Superior temporal gyrus (tissue), 1 donor: Measurements from ENCODE around the gene RAB3B.
"Not testable (repeated sequence)": the region's sequence is repeated elsewhere in the genome, so short reads cannot be mapped to it uniquely, and the experiment has no call there.

Experiments used
- DNase-seq: peaks from one replicate; pipeline ENCODE4 v3.0.0-alpha.2; 2016; ENCODE audit errors: extremely low spot score

RAB3B gene

DNA sequence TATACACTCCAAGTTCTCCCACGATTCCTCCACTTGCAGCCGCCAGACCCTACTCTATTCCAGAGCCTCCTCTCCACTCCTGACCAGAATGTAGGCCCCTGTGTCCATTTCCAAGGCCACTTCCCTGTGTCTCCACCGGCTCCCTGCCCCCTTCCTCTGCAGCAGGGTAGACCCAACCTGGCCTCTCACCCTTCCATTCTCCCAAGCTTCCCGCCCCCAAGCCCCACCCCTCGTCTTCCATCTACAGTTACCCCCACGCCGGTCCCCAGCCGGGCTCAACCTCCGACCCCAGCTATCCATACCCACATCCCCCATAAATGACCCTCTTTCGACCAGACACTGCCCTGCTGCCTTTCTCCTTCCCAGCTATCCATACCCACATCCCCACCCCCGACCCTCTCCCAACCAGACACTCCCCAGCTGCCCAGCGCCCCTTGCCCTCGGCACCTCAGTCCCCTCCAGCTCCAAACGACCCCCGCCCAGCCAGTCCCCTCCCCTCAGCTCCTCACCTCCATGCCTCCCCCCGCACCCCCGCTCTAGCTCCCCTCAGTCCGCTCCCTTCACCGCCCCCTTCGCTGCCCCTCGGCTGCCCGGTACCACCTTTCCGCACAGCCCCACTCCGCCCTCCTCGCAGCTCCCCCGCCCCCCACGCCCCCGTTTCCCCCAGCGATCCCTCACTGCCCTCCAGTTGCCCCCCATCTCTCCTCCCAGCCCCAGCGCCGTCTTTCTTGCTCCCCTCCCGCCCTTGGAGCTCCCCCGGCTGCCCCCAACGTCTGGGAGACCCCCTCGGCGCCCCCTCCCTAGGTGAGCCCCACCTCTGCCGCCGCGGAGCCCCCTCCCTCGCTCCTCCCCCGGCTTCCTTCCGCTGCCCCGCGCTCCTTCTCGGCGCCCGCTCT, 670 bp downstream of the RAB3B start:
- no peak for DNase-seq

DNA sequence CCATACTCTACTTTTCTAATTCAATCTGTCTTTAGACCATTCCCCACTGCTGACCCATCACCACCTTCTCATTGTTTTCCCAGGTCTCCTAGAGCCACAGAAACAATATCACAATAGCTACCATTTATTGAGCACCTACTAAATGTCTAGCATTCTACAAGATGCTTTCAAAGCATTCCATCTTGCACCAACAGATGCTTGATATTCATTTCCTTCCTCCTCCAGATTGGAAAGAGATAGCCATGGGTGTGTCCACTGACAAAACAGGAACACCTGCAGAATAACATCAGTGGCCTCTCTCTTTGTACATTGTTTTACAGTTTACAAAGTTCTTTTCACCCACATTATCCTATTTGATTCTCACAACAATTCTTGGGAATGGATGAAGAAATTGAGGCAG, 2.2 kb downstream of the RAB3B start:
- DNase-seq = no peak

DNA sequence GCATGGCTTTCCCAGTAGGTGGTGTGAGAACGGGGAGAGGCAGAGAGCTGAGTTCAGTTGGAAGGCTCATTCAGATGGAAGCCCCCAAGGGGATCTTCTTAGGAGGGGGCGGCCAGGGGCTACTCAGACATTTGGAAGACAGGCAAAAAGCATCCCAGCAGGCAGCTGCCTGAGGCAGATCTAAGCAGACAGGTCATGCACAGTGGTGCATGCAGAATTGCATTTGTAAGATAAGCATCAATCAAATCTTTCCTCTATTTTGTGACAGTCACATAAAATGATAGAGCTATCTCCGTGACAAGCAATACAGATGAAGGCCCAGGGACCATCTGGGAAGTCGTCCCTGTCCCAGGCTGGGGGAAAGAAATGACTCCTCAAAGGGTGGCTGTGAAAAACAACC, 3.8 kb downstream of the RAB3B start:
- no peak for DNase-seq

DNA sequence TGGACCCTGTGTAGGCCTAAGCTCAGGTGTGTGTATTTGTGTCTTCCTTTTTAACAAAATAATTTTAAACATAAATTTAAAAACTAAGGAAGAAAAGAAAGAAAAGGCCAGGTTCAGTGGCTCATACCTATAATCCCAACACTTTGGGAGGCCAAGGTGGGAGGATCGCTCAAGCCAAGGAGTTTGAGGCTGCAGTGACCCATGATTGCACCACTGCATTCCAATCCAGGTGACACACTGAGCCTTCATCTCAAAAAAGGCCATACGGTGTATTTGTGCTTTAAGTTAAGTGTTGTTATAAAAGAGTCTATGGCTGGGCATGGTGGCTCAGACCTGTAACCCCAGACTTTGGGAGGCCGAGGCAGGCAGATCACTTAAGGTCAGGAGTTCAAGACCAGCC, 8.3 kb downstream of the RAB3B start:
- no peak for DNase-seq

DNA sequence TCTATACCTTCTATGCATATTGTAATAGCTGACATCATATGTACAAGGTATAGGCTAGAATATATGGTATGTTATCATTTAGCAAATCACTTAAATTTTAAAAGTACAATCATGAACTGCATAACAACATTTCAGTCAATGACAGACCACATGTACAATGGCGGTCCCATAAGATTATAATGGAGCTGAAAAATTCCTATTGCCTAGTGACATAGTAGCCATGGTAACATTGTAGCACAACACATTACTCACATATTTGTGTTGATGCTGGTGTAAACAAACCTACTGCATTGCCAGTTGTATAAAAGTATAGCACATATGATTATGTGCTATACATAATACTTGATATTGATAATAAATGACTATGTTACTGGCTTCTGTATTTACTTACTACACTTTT, 8.9 kb downstream of the RAB3B start:
- DNase-seq = no peak

DNA sequence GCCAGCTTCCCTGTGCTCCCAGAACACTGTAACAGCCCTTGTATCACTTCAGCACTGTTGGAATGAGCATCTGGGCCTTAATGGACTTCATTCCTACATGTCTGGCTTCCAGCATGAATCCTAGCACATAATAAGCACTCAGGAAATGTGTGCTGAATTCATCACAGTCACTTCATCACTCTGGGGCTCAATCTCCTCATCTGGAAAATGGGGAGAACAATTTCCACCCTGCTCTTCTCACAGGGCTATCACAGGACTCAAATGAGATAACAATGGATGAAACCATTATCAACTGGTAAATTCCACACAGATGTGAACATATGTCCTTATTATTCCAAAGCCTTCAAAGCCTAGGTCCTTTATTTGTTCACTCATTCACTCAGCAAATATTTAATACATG, 12.4 kb downstream of the RAB3B start:
- no peak for DNase-seq

DNA sequence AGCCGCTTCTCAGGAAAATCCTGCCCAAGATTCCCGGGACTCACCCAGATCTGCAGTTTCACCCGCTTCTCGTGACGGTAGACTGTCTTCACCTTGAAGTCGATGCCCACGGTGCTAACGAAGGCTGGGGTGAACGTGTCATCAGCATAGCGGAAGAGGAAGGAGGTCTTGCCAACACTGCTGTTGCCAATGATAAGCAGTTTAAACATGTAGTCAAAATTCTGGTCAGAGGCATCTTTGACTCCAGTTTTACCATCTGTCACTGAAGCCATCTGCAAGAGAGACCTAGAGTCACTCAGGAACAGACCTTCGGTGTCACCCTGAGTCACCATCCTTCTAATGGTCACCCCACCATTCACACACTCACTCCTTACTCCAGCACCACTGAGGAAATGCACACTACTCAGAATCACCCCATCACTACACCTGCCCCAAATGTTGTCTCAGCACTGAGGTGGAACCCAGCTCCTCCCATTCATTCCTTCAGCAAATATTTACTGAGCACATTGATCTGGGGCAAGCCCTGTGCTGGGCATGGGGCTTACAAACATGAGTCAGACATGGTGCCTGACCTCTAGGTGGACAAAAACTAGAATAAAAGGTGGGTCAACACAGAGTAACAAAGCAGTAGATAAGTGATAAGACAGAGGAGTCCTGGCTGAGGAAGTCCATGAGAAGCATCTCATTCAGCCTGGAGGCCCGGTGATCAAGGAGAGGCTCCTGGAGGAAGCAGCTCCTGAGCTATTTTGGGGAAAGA, 13.5 kb downstream of the RAB3B start:
- no peak for DNase-seq

DNA sequence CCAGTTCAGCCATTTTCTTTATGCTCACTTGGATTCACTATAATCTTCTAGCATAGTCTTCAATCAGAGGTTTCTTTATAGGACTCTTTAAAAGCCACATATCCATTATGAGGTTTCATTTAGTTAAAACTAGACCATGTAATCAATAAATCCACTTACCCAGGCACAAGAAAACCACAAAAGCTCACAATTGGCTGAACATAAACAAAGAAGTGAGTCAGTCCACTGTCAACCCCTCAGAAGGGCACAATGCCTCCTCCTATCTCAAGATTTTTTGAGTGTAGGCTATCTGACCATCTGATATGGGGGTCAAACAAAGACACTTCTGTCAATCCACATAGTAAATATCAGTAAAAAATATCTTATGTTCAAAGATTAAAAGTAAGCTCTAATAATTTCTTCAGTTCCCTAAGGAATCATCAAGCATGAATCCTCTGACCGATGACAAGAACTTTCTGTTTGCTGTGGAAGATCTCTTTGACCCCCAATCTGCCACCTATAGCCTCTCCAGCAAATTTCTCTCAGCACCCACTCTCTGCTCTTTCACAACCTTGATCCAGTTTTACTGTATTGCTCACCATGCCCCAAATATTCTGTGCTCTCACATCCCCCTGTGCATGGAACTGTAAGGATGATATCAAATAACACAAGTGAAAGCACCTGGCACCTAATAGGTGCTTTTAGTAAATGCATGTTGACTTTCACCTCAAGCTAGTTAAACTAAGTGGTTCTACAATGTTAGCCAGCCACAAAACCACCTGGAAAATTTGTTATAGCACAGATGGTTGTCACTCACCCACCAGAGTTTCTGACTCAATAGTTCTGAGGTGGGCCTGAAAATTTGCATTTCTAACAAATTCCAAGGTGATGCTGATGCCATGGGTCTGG, 16.7 kb downstream of the RAB3B start:
- no peak for DNase-seq

DNA sequence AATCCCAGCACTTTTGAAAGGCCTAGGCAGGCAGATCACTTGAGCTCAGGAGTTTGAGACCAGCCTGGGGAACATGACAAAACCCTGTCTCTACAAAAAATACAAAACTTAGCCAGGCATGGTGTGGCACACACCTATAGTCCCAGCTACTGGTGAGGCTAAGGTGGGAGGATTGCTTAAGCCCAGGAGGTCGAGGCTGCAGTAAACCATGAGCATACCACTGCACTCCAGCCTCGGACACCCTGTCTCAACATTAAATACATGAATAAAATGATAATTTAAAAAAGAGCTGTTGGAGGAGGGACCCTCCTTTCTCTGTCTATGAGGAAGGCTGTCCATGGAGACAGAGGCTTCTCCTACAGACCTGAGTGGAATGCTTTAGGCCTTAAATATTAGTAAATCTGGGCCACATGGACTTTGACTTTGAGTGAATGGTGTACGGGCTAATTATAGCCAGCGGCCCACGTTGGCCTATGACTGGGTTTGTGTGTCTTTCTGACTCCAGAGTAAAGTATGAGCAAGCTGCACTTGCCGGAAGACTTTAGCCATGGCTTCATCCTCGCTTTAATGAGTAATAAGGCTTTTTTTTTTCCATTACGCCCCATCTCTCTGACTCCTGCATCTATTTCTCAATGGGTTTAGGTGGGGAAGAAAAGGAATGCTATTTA, 21.3 kb downstream of the RAB3B start:
- no peak for DNase-seq

DNA sequence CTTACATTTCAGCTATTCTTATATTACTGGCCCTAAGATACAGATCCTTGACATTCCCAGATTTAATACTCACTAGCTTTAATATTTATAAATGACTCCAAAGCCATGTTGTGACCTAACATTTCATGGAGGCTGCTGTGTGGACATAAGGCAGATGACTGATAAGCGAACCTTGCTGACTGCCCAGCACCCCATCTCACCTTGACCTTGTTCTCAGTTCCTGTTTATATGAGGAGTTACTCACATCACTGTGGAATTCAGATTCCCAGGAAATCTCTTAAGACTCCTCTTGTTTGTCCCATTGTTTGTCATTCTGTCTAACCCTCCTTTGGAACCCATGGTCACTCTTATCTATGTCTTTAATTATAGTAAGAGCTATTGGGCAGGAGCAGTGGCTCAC, 21.9 kb downstream of the RAB3B start:
- no peak for DNase-seq

DNA sequence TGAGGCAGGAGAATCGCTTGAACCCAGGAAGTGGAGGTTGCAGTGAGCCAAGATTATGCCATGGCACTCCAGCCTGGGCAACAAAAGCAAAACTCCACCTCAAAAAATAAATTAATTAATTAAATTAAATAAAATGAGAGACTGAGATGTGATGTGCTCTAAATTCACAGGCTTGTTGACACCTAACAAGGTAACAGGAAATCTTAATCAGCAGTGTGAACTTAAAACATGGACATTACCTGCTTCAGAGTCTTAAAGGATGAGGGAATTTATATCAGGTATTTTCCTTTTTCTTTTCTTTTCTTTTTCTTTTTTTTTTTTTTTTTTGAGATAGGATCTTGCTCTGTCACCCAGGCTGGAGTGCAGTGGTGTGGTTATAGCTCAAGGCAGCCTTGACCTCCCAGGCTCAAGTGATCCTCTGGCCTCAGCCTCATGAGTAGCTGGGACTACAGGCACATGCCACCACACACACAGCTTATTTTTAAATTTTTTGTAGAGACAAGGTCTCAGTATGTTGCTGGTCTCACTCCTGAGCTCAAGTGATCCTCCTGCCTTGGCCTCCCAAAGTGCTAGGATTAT, 23.2 kb downstream of the RAB3B start:
- DNase-seq = not testable (repeated sequence)

DNA sequence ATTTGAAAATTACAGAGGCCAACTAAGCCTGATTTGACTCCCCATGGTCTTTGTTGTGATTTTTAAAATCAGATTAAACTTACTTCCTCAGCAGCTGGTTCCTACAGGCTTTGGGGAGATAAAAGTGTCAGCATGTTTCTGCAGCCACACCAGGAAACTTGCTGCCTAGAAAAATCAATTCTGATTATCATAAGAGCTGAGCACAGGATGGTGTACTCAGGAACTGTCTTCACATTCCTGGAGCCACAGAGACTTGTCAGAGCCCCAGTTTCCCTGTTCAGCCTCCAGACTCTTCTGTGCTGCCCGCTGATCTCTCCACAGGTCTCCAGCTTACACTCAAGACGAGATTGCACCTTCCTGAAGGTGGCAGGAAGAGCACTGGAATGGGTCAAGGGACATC, 23.9 kb downstream of the RAB3B start:
- no peak for DNase-seq

DNA sequence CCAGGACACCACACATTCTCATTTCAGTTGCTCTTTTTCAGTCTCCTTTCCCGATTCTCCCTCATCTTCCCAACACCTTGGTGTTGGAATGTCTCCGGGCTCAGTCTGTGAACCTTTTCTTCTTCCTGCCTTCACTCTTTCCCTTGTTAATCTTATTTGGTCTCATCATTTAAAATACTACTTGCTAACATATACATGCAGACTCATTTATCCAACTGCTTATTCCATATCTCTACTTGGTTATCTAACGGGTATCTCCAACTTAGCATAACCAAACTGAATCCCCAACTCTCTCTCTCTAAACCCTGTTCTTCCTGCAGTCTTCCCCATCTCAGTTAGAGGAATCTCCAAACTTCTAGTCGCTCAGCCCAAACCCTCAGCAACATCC, 26.2 kb downstream of the RAB3B start:
- DNase-seq = no peak

DNA sequence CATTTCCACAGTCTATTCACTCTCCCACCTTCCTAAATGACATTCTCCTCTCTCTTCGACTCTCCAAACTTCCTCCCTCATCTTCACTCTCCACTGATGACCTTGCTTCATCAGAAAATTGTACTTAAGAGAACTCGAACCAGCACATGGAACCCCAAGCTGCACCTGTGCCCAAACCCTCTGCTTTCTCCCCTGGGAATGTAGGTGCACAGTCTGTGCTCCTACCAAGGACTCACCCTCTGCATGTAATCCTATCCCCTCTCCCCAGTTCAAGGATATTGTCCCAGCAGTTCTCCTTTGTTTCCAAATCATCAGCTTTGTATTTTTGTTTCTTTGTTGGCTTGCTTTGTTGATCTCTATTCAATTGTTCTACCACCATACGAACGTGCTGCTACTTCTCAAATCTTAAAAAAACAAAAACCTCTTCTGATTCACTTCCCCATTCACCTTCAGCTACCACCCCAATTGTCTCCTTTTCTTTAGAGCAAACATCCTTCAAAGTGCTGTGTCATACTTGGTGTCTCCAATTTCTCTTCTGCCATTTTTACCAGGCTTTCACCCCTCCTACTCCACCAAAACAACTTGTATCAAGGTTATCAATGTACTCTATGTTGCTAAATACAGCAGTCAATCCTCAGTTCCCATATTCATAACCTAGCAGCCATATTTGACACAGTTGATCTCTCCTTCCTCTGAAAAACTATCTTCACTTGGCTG, 26.8 kb downstream of the RAB3B start:
- no peak for DNase-seq

DNA sequence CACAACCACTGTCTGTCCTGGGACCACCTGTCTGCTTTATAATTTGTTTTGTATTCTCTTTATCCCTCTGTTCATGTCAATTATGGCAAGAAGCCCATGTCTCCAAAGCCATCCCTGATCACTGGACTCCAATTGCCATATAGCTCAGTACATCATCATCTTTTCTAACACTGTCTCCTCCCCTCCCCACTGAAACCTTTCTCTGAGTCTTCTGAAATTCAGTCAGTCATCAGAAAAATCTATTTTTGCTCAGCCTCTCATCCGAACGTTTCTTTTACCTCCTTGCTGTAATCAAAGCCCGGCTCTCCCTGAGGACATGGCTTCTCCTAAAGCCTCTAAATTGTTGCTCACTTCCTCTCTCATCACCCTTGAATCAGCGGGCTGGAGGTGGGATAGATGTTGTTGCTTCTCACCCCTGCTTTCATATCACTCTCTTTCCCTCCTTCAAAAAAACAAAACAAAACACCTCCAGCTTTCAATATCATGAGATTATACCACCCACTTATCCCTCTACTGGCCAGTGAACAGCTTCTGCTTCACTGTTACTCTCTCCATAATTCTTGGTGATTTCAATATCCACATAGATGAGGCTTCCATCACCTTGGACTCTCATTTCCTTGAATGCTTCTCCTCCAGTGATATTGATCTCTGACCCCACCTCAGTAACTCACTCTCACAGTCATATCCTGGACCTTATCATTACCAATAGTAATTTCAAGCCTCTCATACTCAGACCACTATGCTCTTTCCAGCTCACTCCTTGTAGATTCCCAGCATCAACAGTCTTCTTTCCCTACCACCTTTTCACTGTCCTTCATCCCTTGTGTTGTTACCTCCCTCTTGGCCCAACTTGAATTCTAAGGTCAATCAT, 27.8 kb downstream of the RAB3B start:
- DNase-seq = no peak

DNA sequence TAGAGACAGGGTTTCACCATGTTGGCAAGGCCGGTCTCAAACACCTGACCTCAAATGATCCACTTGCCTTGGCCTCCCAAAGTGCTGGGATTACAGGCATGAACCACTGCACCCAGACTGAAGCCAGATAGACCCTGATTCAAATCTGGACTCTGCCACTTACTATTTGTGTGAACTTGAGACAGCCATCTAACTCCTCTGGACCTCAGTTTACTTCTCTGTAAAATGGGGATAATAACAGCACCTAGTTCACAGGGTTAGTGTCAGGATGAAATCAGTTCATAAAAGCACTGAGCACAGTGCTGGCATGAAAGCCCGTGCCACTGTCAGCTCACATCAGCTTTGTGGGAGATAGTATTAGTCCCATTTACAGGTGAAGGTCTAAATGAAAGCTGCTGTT, 28.5 kb downstream of the RAB3B start:
- DNase-seq = no peak

DNA sequence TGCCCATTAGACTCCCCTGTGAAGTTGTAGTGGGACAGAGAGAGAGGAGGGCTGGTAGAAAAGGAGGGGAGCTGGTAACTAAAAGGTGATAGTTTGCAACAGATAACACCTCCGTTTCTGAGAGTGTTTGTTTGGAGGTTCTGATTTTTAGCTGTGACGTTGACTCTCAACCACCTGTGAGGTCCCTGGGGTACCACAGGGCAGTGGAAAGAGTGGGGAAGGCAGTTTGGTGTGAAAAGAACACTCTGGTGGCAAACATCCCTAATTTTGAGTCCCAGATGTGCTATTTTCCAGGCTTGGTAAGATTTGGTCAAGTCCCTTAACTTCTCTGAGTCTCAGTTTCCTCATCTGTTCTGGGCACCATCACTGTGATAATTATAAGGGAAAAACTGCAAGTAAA, 29.3 kb downstream of the RAB3B start:
- DNase-seq = no peak

DNA sequence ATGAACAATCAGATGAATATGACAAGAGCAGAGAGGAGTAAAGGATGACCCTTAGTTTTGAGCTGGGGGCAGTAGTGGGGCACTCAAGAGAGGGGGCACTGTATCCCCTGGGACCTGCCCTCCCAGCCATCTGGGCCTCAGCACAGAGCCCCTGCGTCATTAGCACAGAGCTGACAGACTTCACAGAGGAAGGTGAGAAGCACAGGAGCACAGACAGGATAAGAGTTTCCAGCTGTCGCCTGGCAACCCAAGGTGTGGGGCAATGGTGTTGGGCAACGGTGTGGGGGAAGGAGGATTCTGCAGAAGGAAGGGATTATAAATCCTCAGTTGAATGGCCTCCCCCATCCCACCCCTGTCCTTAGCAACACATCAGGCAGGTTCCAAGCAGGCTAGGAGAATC, 30.2 kb downstream of the RAB3B start:
- DNase-seq = no peak

DNA sequence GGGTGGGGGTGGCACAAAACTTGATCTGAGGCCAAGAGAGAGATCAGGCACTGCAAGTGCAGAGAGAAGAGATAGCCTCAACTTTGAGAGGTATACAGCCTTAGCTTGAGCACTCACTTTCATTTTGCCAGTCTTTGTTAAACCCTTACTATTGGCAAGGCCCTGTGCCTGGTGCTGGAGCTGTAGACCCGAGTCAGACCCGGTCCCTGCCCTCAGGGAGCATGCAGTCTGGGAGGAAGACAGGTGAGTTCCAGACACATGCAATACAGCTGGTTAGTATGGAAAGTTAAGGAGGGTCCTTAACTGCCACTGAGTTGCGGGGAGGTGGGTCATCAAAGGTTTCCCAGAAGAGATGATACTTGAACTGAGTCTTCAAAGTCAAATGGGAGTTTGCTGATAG, 31.7 kb downstream of the RAB3B start:
- DNase-seq = no peak

DNA sequence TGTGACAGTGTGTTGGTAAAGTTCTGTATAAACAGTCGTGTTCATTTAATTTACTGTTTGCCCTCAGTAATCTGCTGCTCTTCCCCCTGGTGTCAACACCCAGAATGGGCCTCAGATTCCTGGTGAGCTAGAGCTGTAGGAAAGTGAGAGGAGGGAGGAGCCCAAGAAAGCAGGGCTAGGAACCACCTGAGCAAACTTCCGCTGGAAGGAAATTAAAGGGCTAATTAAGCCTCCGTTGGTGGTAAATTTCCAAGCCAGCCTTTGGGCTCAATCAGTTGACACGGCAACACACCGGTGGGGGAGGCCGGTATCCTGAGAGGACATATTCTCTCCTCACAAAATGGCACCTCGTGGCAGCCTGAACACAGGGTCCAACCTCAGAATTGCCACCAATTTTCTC, 32.9 kb downstream of the RAB3B start:
- no peak for DNase-seq
